ENCODE results near the gene PRKRIP1. TPM values are rescaled to one million over a fixed set of nuclear protein-coding genes. Genes with fewer than 3 reads are reported as not detected.

PRKRIP1 gene
- total RNA-seq, 1 donor: 14.5 TPM

DNA sequence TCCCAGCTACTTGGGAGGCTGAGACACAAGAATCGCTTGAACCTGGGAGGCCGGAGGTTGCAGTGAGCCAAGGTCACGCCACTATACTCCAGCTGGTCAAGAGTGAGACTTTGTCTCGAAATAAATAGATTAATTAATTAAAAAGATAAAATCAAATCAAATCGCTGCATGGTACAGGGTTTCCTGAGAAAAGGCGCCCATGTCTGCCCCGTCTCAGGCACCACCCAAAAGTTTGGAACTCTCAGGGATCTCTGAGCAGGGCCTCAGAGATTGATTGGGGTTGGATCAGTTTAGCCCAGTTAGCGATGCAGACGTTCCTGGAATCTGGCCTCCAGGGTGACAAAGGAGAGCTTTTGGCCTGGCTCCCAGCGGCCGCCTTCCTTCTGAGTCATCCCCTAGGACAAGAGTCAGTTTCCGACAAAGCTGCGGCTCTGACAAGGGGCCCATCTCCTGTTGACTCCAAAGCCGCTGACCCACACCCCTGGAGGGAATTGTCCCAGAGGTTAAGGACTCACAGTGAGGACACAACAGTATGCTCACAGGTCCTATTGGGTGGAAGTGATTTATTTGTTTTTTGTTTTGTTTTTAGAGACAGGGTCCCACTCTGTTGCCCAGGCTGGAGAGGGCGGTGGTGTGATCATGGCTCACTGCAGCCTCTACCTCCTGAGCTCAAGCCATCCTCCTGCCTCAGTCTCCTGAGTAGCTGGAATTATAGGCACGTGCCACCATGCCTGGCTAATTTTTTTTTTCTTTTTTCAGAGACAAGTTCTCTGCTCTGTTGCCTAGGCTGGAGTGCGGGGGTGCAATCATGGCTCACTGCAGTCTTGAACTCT, 44.0 kb downstream of the PRKRIP1 start:
- TF ChIP-seq CTCF (IDR thresholded peaks at IDR 0.05; ENCODE audit: extremely low read depth, low read depth, low read length): no peak
- DNase-seq (ENCODE audit: insufficient read length, low spot score, missing footprints): peak; percentile 94
- Histone ChIP-seq H3K36me3 (ENCODE audit: insufficient read depth, low read length) (peaks cover 36% of the 10 kb centered on the region), H3K9me3 (ENCODE audit: low read depth, low read length) (no peaks in the 10 kb centered on the region), H3K79me2 (ENCODE audit: insufficient read depth, low read length) (peaks cover 14% of the 10 kb centered on the region), H2AFZ (ENCODE audit: low read length) (no peak overlapping the region), H3K27me3 (ENCODE audit: insufficient read depth, low read length) (no peaks in the 10 kb centered on the region), H3K4me1 (ENCODE audit: insufficient read depth, low read length) (peaks cover 12% of the 10 kb centered on the region), H3K4me3 (ENCODE audit: insufficient read depth, low read length) (peak overlapping the region; percentile 22), H3K4me2 (ENCODE audit: insufficient read depth, low read length) (peak overlapping the region; percentile 32), H3K27ac (ENCODE audit: low read depth, low read length) (peak overlapping the region; percentile 51), H4K20me1 (ENCODE audit: insufficient read depth, low read length) (peaks cover 1% of the 10 kb centered on the region)

DNA sequence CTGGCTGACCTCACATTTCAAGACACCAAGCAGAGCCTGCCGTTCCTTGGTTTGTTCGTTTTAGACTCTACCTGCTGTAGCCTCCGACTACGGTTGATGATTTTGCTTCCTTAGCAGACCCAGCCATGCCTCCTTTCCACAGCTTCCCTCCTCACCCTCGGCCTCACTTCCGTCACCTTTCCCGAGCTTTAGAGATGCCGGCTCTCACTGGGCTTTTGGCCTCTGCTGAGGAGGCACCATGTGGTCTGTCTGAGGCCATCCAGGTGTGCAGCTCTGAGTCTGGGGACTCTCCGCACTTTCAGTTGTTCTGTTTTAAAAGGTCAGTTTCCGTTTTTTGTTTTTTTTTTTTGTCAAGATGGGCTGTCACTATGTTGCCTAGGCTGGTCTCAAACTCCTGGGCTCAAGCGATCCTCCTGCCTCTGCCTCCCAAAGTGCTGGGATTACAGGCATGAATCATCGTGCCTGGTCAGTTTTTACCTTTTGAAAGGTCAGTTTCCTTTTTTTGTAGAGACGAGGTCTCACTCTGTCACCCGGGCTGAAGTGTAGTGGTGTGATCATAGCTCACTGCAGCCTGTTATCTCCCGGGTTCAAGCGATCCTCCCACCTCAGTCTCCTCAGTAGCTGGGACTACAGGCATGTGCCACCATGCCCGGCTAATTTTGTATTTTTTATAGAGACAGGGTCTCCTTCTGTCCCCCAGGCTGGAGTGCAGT, 49.0 kb downstream of the PRKRIP1 start:
- H3K27ac ChIP-seq (ENCODE audit: low read depth, low read length): no peak overlapping the region
- no peak overlapping the region for H2AFZ ChIP-seq (ENCODE audit: low read length)
- no peak for TF ChIP-seq CTCF (IDR thresholded peaks at IDR 0.05; ENCODE audit: extremely low read depth, low read depth, low read length)
- H3K9me3 ChIP-seq (ENCODE audit: low read depth, low read length): no peaks in the 10 kb centered on the region
- H4K20me1 ChIP-seq (ENCODE audit: insufficient read depth, low read length): peaks cover 3% of the 10 kb centered on the region
- no peak overlapping the region for H3K4me2 ChIP-seq (ENCODE audit: insufficient read depth, low read length)
- H3K4me1 ChIP-seq (ENCODE audit: insufficient read depth, low read length): peaks cover 4% of the 10 kb centered on the region
- no peaks in the 10 kb centered on the region for H3K79me2 ChIP-seq (ENCODE audit: insufficient read depth, low read length)
- peak; percentile 52 for DNase-seq (ENCODE audit: insufficient read length, low spot score, missing footprints)
- peaks cover 27% of the 10 kb centered on the region for H3K36me3 ChIP-seq (ENCODE audit: insufficient read depth, low read length)
- H3K4me3 ChIP-seq (ENCODE audit: insufficient read depth, low read length): no peak overlapping the region
- H3K27me3 ChIP-seq (ENCODE audit: insufficient read depth, low read length): no peaks in the 10 kb centered on the region

DNA sequence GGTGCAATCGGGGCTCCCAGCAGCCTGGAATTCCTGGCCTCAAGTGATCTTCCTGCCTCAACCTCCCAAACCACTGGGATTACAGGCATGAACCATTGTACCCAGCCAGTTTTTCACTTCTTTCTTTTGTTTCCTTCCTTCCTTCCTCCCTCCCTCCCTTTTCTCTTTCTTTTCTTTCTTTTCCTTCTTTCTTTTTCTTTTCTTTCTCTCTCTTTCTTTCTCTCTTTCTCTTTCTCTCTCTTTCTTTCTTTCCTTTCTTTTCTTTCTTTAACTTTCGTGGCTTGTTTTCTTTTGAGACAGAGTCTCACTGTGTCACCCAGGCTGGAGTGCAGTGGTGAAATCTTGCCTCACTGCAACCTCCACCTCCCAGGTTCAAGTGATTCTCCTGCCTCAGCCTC, 49.5 kb downstream of the PRKRIP1 start:
- no peaks in the 10 kb centered on the region for H3K27me3 ChIP-seq (ENCODE audit: insufficient read depth, low read length)
- DNase-seq (ENCODE audit: insufficient read length, low spot score, missing footprints): no peak
- TF ChIP-seq CTCF (IDR thresholded peaks at IDR 0.05; ENCODE audit: extremely low read depth, low read depth, low read length): no peak
- peaks cover 5% of the 10 kb centered on the region for H4K20me1 ChIP-seq (ENCODE audit: insufficient read depth, low read length)
- H3K4me3 ChIP-seq (ENCODE audit: insufficient read depth, low read length): no peak overlapping the region
- no peaks in the 10 kb centered on the region for H3K9me3 ChIP-seq (ENCODE audit: low read depth, low read length)
- no peaks in the 10 kb centered on the region for H3K79me2 ChIP-seq (ENCODE audit: insufficient read depth, low read length)
- no peaks in the 10 kb centered on the region for H3K4me1 ChIP-seq (ENCODE audit: insufficient read depth, low read length)
- H3K27ac ChIP-seq (ENCODE audit: low read depth, low read length): no peak overlapping the region
- H2AFZ ChIP-seq (ENCODE audit: low read length): no peak overlapping the region
- no peak overlapping the region for H3K4me2 ChIP-seq (ENCODE audit: insufficient read depth, low read length)
- H3K36me3 ChIP-seq (ENCODE audit: insufficient read depth, low read length): peaks cover 21% of the 10 kb centered on the region

Measured in osteoblast (primary cell).